OCI-LY7 (cell line): Measurements from ENCODE around the gene KRTAP5-3. TPM values are rescaled to one million over a fixed set of nuclear protein-coding genes. Genes with fewer than 3 reads are reported as not detected.

ENCODE experiments used
- BruUV-seq: library from RNA; stranded (reverse); fragments of 400-500 nt; replicated peaks from 2 replicates; lab custom pipeline; 2021; lab: Mats Ljungman, UMichigan
- CTCF ChIA-PET: fragments of 300-600 bp; sonication (Branson Sonifier 250); formaldehyde crosslinking; loops from one replicate; lab custom pipeline; 2022; ENCODE audit warnings: antibody characterized with exemption; ENCODE audit not compliant: unreplicated experiment; lab: Charles Lee
- POLR2A ChIA-PET: fragments of 300-600 bp; sonication (Branson Sonifier 250); formaldehyde crosslinking; loops from one replicate; lab custom pipeline; 2022; ENCODE audit warnings: antibody characterized with exemption; lab: Charles Lee
- DNase-seq: peaks from one replicate; pipeline ENCODE4 v3.0.0-alpha.2; 2015; ENCODE audit warnings: low spot score
- H2AFZ ChIP-seq: fragments of 200-600 bp; sonication (generic), shearing (Covaris generic); 2 replicates; pipeline ENCODE4 v1.6.1; 2014; ENCODE audit warnings: mild to moderate bottlenecking, antibody characterized with exemption, low read length, moderate library complexity
- H3K27ac ChIP-seq: fragments of 200-600 bp; sonication (generic); 2 replicates; pipeline ENCODE4 v1.5.1; 2014; ENCODE audit warnings: mixed run types, low read depth, mild to moderate bottlenecking, moderate library complexity, low read length, inconsistent platforms; ENCODE audit not compliant: poor library complexity, severe bottlenecking
- H3K36me3 ChIP-seq: fragments of 200-600 bp; sonication (generic); 2 replicates; pipeline ENCODE4 v1.6.1; 2014; ENCODE audit warnings: mild to moderate bottlenecking, antibody characterized with exemption, low read length, moderate library complexity, mixed read lengths; ENCODE audit not compliant: insufficient read depth
- H3K4me1 ChIP-seq: fragments of 200-600 bp; sonication (generic); 2 replicates; pipeline ENCODE4 v1.5.1; 2014; ENCODE audit warnings: mild to moderate bottlenecking, low read length; ENCODE audit not compliant: insufficient read depth, poor library complexity, severe bottlenecking
- H3K4me2 ChIP-seq: fragments of 200-600 bp; sonication (generic); 2 replicates; pipeline ENCODE4 v1.6.1; 2014; ENCODE audit warnings: mild to moderate bottlenecking, low read length
- H3K4me3 ChIP-seq: fragments of 200-600 bp; sonication (generic); 2 replicates; pipeline ENCODE4 v1.5.1; 2014; ENCODE audit warnings: mild to moderate bottlenecking, low read depth, low read length; ENCODE audit not compliant: poor library complexity, severe bottlenecking
- H3K79me2 ChIP-seq: fragments of 200-600 bp; sonication (generic); 2 replicates; pipeline ENCODE4 v1.6.1; 2016; ENCODE audit warnings: low read depth, mild to moderate bottlenecking, low read length, moderate library complexity, mixed read lengths; ENCODE audit not compliant: insufficient read depth
- H3K9me2 ChIP-seq: fragments of 200-600 bp; sonication (generic); 2 replicates; pipeline ENCODE4 v1.6.1; 2016; ENCODE audit warnings: mild to moderate bottlenecking, low read length, mixed read lengths; ENCODE audit not compliant: insufficient read depth
- H3K9me3 ChIP-seq: fragments of 200-600 bp; sonication (generic); 2 replicates; pipeline ENCODE4 v1.6.1; 2014; ENCODE audit warnings: mild to moderate bottlenecking, mixed run types, low read length, mixed read lengths
- H4K20me1 ChIP-seq: fragments of 200-600 bp; sonication (generic); 2 replicates; pipeline ENCODE4 v1.6.1; 2014; ENCODE audit warnings: mild to moderate bottlenecking, antibody characterized with exemption, low read length, moderate library complexity, mixed read lengths; ENCODE audit not compliant: insufficient read depth
- EZH2phosphoT487 ChIP-seq: fragments of 200-600 bp; sonication (generic); IDR thresholded peaks from 2 replicates; pipeline ENCODE4 v1.6.1; 2018; ENCODE audit warnings: low read depth, borderline replicate concordance, mild to moderate bottlenecking, mixed run types, antibody characterized with exemption, low read length, moderate library complexity, mixed read lengths
- intact Hi-C: fragments of 100-400 bp; cut with micrococcal nuclease; formaldehyde crosslinking; loops from one replicate; pipeline ENCODE4 v1.10.0; 2022; ENCODE audit not compliant: unreplicated experiment
- total RNA-seq, 2 experiments: library from RNA; depleted of rRNA in 1 of 2; stranded (reverse); fragments of >200 nt in 1 of 2; shearing (Covaris generic) in 1 of 2; gene quantifications; 2 replicates each; pipeline ENCODE4 v1.2.3, GENCODE V29; 2014 to 2022
- TF ChIP-seq, protein P1 (sequence below): fragments of 200-600 bp; sonication (generic); conservative IDR thresholded peaks from 2 replicates; pipeline ENCODE4 v1.5.1; 2014; ENCODE audit warnings: mild to moderate bottlenecking, antibody characterized with exemption, low read length, moderate library complexity, mixed read lengths

The KRTAP5-3 gene
- total RNA-seq, 2 experiments from 2014 or later, result not detected

DNA sequence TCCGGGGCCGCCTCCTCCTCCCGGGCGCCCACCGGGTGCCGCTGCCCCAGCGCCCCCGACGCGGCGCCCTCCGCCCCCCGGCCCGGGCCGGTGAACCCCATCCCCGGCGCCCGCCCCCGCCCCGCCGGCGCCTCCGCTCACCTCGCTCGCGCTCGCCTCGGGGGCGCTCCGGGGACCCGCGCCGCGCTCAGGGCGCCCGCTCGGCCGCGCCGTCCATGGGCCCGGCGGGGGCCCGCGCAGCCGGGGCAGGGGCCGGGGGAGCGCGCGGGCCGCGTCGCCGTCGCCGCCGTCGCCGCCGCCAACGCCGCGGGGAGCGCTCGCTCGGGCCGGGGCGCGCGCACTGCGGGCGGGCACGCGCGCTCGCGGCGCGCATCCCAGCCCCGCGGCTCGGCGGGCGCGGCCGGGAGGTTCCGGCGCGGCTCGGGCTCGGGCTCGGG is 36.5 kb downstream of the KRTAP5-3 start:
- ChIA-PET POLR2A (interaction anchor here (0.6 kb wide), 1 partner anchor 54 kb away, joined by 3 read pairs; no protein-coding TSS in a partner anchor), CTCF (interaction anchor here (0.6 kb wide), 1 partner anchor 25 kb away, joined by 3 read pairs; no protein-coding TSS in a partner anchor)
- DNase-seq, result no peak
- H3K4me2 ChIP-seq, result no peak overlapping the region
- no peaks in the 10 kb centered on the region for H3K79me2 ChIP-seq
- no peaks in the 10 kb centered on the region for H3K9me3 ChIP-seq
- no peaks in the 10 kb centered on the region for H4K20me1 ChIP-seq
- H3K9me2 ChIP-seq, result no peaks in the 10 kb centered on the region
- H3K4me3 ChIP-seq, result no peak overlapping the region
- no peak for TF ChIP-seq EZH2phosphoT487
- peaks cover 13% of the 10 kb centered on the region for H3K4me1 ChIP-seq
- intact Hi-C loops, result loop anchor here (10.0 kb wide), 1 partner anchor 367 kb away; no protein-coding TSS in a partner anchor
- H2AFZ ChIP-seq, result no peak overlapping the region
- no TSS peak for BruUV-seq
- H3K27ac ChIP-seq, result no peak overlapping the region
- H3K36me3 ChIP-seq, result no peaks in the 10 kb centered on the region

DNA sequence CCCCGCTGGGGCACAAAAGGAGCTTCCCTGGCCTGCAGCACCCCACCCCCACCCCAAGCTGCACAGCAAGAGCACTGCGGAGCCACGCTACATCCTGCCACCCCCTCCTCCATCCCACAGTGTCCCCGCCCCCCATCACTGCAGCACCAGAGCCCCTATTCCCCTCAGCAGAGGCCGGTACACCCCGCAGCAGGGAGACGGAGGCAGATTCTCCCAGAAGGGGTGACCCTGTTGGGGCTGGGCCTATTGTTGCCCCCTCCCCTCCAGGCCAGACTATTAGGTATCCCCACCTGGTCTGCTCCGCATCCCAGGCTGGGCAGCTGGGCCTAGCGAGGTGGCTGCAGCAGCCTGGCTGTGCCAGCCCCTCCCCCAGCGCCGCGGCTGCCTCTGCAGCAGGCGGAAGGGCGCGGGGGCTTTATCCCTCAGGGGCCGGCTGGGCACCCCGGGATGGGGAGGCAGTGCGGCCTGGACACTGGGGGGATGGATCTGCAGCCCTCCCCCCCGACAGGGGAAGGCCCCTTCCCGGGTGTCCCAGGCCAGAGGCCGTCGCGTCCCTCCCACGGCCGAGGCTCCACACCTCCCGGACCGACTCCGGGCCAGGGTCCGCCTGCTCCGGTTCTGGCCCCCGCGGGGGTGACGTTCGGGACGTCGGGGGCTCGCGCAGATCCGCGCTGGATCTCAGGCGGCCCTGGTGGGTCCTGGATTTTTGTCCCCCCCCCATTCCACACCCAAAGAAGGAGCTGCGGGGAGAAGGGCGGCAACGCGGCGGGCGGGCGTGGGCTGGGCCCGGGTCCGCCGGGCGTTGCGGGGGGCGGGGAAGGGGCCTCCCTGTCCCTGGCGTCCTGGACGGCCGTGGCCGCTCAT is 37.1 kb downstream of the KRTAP5-3 start:
- intact Hi-C loops, result loop anchor here (10.0 kb wide), 1 partner anchor 366 kb away; no protein-coding TSS in a partner anchor
- no peak overlapping the region for H2AFZ ChIP-seq
- DNase-seq, result no peak
- H3K4me1 ChIP-seq, result peaks cover 13% of the 10 kb centered on the region
- H3K4me3 ChIP-seq, result no peak overlapping the region
- CTCF ChIA-PET, result no interaction called here
- no peak overlapping the region; the same call in 1 of the 2 replicates for H3K4me2 ChIP-seq
- H3K36me3 ChIP-seq, result no peaks in the 10 kb centered on the region
- TF ChIP-seq, protein P1, sequence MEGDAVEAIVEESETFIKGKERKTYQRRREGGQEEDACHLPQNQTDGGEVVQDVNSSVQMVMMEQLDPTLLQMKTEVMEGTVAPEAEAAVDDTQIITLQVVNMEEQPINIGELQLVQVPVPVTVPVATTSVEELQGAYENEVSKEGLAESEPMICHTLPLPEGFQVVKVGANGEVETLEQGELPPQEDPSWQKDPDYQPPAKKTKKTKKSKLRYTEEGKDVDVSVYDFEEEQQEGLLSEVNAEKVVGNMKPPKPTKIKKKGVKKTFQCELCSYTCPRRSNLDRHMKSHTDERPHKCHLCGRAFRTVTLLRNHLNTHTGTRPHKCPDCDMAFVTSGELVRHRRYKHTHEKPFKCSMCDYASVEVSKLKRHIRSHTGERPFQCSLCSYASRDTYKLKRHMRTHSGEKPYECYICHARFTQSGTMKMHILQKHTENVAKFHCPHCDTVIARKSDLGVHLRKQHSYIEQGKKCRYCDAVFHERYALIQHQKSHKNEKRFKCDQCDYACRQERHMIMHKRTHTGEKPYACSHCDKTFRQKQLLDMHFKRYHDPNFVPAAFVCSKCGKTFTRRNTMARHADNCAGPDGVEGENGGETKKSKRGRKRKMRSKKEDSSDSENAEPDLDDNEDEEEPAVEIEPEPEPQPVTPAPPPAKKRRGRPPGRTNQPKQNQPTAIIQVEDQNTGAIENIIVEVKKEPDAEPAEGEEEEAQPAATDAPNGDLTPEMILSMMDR, result no peak
- no peak for TF ChIP-seq EZH2phosphoT487
- H3K9me2 ChIP-seq, result no peaks in the 10 kb centered on the region
- POLR2A ChIA-PET, result no interaction called here
- H3K79me2 ChIP-seq, result no peaks in the 10 kb centered on the region
- H4K20me1 ChIP-seq, result no peaks in the 10 kb centered on the region
- H3K27ac ChIP-seq, result no peak overlapping the region
- BruUV-seq, result no TSS peak
- no peaks in the 10 kb centered on the region for H3K9me3 ChIP-seq

DNA sequence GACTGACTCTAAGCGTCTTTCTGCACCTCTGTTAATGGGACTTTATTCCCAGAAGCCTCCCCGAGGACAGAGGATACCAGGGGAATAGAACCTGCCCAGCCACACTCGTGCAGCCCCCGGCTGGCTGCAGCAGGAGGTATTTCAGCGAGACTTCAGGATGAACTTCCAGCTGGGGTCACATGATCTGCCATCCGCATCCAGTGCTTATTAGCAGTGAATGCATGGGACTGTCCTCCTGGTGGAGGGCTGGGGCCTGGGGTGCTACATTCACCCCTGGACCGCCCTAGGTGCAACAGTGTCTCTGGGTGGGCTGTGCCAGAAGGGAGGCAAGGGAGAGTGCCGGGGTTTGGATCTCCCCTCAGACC is 37.8 kb downstream of the KRTAP5-3 start:
- Histone ChIP-seq H3K9me3 (no peaks in the 10 kb centered on the region), H4K20me1 (no peaks in the 10 kb centered on the region), H3K36me3 (no peaks in the 10 kb centered on the region), H2AFZ (no peak overlapping the region), H3K79me2 (no peaks in the 10 kb centered on the region), H3K4me2 (no peak overlapping the region), H3K4me3 (no peak overlapping the region), H3K9me2 (no peaks in the 10 kb centered on the region), H3K4me1 (peaks cover 13% of the 10 kb centered on the region), H3K27ac (no peak overlapping the region)
- ChIA-PET POLR2A (no interaction called here), CTCF (no interaction called here)
- TF ChIP-seq EZH2phosphoT487, result no peak
- TF ChIP-seq, protein P1, result no peak
- intact Hi-C loops, result loop anchor here (10.0 kb wide), 1 partner anchor 366 kb away; no protein-coding TSS in a partner anchor
- DNase-seq, result no peak
- no TSS peak for BruUV-seq
